ENCODE results near the gene KCNQ1. TPM values are rescaled to one million over a fixed set of nuclear protein-coding genes. Genes with fewer than 3 reads are reported as not detected.

KCNQ1 gene
- total RNA-seq, 1 experiment from 2014 or later, result 2.3 TPM

GRCh38 chr11:2783536-2784082 lies 338.8 kb downstream of the KCNQ1 start:
- H4K5ac ChIP-seq (ENCODE audit: insufficient read length, low read depth, low read length), result no peak overlapping the region
- no peaks in the 10 kb centered on the region for H4K20me1 ChIP-seq (ENCODE audit: control insufficient read depth, insufficient read depth, insufficient read length)
- H2AFZ ChIP-seq (ENCODE audit: low read length), result no peak overlapping the region
- no peak for DNase-seq
- Mint-ChIP-seq H3K4me3 (no peak overlapping the region), H3K27ac (no peak overlapping the region), H3K36me3 (ENCODE audit: insufficient read depth in 1 of 3, low read depth in 3 of 3) (peaks cover 2 to 15% (median 6%) of the 10 kb centered on the region in 3 experiments; a peak in 4 of 7 replicates), H3K9me3 (peaks cover 18 to 19% of the 10 kb centered on the region in 2 experiments), H3K27me3 (ENCODE audit: low read depth) (peaks cover 50% of the 10 kb centered on the region), H3K4me1 (peaks cover 18 to 29% of the 10 kb centered on the region in 2 experiments)
- H2AK5ac ChIP-seq (ENCODE audit: insufficient read length, low read length), result no peak overlapping the region
- no peak overlapping the region for H3K27ac ChIP-seq (ENCODE audit: insufficient read length, low read depth, low read length)
- H3K23me2 ChIP-seq (ENCODE audit: insufficient read length, low read depth, low read length, poor library complexity, severe bottlenecking), result no peaks in the 10 kb centered on the region
- TF ChIP-seq, protein P1, sequence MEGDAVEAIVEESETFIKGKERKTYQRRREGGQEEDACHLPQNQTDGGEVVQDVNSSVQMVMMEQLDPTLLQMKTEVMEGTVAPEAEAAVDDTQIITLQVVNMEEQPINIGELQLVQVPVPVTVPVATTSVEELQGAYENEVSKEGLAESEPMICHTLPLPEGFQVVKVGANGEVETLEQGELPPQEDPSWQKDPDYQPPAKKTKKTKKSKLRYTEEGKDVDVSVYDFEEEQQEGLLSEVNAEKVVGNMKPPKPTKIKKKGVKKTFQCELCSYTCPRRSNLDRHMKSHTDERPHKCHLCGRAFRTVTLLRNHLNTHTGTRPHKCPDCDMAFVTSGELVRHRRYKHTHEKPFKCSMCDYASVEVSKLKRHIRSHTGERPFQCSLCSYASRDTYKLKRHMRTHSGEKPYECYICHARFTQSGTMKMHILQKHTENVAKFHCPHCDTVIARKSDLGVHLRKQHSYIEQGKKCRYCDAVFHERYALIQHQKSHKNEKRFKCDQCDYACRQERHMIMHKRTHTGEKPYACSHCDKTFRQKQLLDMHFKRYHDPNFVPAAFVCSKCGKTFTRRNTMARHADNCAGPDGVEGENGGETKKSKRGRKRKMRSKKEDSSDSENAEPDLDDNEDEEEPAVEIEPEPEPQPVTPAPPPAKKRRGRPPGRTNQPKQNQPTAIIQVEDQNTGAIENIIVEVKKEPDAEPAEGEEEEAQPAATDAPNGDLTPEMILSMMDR (conservative IDR thresholded peaks at IDR 0.05), result no peak
- no peak overlapping the region for H3K9ac ChIP-seq (ENCODE audit: extremely low read depth, insufficient read length, low read length)
- H2BK20ac ChIP-seq (ENCODE audit: low read depth, low read length, poor library complexity, severe bottlenecking), result no peak overlapping the region
- H2BK5ac ChIP-seq (ENCODE audit: insufficient read length, low read length), result no peak overlapping the region
- H3K4me2 ChIP-seq (ENCODE audit: insufficient read depth, insufficient read length, low read length), result no peak overlapping the region
- H3K23ac ChIP-seq (ENCODE audit: insufficient read length, low read depth, low read length), result no peak overlapping the region
- H3K14ac ChIP-seq (ENCODE audit: insufficient read depth, low read length), result no peak overlapping the region
- no peak overlapping the region for H3K4ac ChIP-seq (ENCODE audit: low read depth, low read length)
- H2BK120ac ChIP-seq (ENCODE audit: low read depth, low read length, poor library complexity, severe bottlenecking), result no peak overlapping the region
- no peaks in the 10 kb centered on the region for H3K27me3 ChIP-seq (ENCODE audit: insufficient read depth, low read length)
- H2BK12ac ChIP-seq (ENCODE audit: insufficient read length, low read depth, low read length), result no peak overlapping the region
- H2BK15ac ChIP-seq (ENCODE audit: low read depth, low read length), result no peak overlapping the region
- no peak overlapping the region for H4K8ac ChIP-seq (replicated peaks; ENCODE audit: insufficient read length, low read depth, low read length)
- H3K56ac ChIP-seq (ENCODE audit: insufficient read length, low read depth, low read length), result no peak overlapping the region
- H3K79me1 ChIP-seq (ENCODE audit: insufficient read depth, low read depth, low read length, poor library complexity, severe bottlenecking), result no peaks in the 10 kb centered on the region
- H3T11ph ChIP-seq (ENCODE audit: low read length), result no peak overlapping the region
- no peak overlapping the region for H4K91ac ChIP-seq (ENCODE audit: insufficient read length, low read depth, low read length)
- H3K18ac ChIP-seq (ENCODE audit: insufficient read length, low read depth, low read length), result no peak overlapping the region
- H3K79me2 ChIP-seq (ENCODE audit: insufficient read depth, low read length), result no peaks in the 10 kb centered on the region
- H3K9me3 ChIP-seq (ENCODE audit: control insufficient read depth, low read depth, low read length), result no peaks in the 10 kb centered on the region
- H3K4me1 ChIP-seq (ENCODE audit: insufficient read depth, low read length), result no peaks in the 10 kb centered on the region

Measured in H9 (cell line).